ENCODE measurements around the gene RASA2.
"Not testable (repeated sequence)": the region's sequence is repeated elsewhere in the genome, so short reads cannot be mapped to it uniquely, and the experiment has no call there.

RASA2 gene

DNA sequence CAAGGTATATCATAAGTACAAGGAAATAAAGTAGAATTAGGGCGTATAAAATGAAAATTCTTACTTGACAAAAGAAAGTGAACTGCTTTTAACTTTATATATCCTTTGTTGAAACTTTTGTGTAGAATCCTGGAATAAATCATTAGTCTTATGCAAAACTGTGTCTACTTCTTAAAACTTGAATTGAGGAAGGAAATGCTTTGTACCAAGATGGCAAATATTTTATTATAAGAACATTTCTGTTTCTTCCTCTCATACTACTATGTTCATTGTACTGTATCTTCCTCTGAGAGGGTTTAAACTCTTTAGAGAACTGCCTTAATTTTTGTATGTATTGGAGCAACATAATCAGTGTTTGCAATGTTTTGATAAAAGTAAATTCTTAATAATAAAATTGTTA, 42.0 kb downstream of the RASA2 start:
- CTCF ChIA-PET, result no interaction called here
- Histone ChIP-seq H3K27ac (ENCODE audit: insufficient read depth in 1 of 2, low read depth in 1 of 2, low read length in 2 of 2, poor library complexity in 1 of 2, severe bottlenecking in 2 of 2) (peak overlapping the region in 1 of 2 experiments; percentile 46), H3K9me3 (ENCODE audit: control extremely low read depth in 1 of 5, control insufficient read depth in 4 of 5, insufficient read depth in 2 of 5, low read depth in 1 of 5, low read length in 4 of 5) (no peaks in the 10 kb centered on the region), H3K27me3 (replicated peaks in 2 of 5; ENCODE audit: control insufficient read depth in 4 of 5, insufficient read depth in 5 of 5, low read length in 4 of 5) (no peaks in the 10 kb centered on the region), H3K4me1 (ENCODE audit: control extremely low read depth in 1 of 4, control insufficient read depth in 4 of 4, insufficient read depth in 4 of 4, low read length in 3 of 4) (peaks cover 20 to 60% (median 37%) of the 10 kb centered on the region in 4 experiments), H3K36me3 (ENCODE audit: control insufficient read depth in 4 of 4, insufficient read depth in 4 of 4, low read length in 3 of 4) (peaks cover 1 to 14% (median 6%) of the 10 kb centered on the region in 4 experiments), H3K4me3 (ENCODE audit: control insufficient read depth in 1 of 7, extremely low read depth in 1 of 7, insufficient read depth in 4 of 7, low read depth in 2 of 7, low read length in 6 of 7) (no peak overlapping the region)
- WGBS (ENCODE audit: insufficient coverage), result no CpG with 5 or more reads among the region's 1 CpG
- POLR2A ChIA-PET, result no interaction called here
- DNase-seq, result peak in 2 of 3 donors; percentile 42 to 63

DNA sequence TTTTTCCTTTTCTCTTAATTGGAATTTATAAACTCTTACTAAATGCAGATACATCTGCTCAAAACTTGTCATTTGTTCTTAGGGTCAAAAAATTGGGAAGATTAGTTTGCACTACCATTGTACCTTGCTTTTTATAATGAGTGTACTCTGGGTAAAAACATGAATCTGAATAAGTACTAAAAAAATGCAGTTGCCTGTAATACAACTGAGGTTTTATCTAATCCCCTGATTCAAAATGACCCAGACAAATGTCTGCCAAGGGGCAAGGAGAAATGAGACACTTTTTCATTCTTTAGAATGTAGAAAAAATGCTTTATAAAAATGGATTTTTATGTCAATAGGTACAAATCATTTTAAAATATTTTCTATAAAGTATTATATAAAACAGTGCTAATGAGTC, 42.4 kb downstream of the RASA2 start:
- ChIA-PET CTCF (no interaction called here), POLR2A (no interaction called here)
- Histone ChIP-seq H3K4me3 (ENCODE audit: control insufficient read depth in 1 of 7, extremely low read depth in 1 of 7, insufficient read depth in 4 of 7, low read depth in 2 of 7, low read length in 6 of 7) (no peak overlapping the region), H3K36me3 (ENCODE audit: control insufficient read depth in 4 of 4, insufficient read depth in 4 of 4, low read length in 3 of 4) (peaks cover 3 to 14% (median 7%) of the 10 kb centered on the region in 4 experiments), H3K9me3 (ENCODE audit: control extremely low read depth in 1 of 5, control insufficient read depth in 4 of 5, insufficient read depth in 2 of 5, low read depth in 1 of 5, low read length in 4 of 5) (no peaks in the 10 kb centered on the region), H3K27me3 (replicated peaks in 2 of 5; ENCODE audit: control insufficient read depth in 4 of 5, insufficient read depth in 5 of 5, low read length in 4 of 5) (no peaks in the 10 kb centered on the region), H3K4me1 (ENCODE audit: control extremely low read depth in 1 of 4, control insufficient read depth in 4 of 4, insufficient read depth in 4 of 4, low read length in 3 of 4) (peaks cover 20 to 56% (median 35%) of the 10 kb centered on the region in 4 experiments), H3K27ac (ENCODE audit: insufficient read depth in 1 of 2, low read depth in 1 of 2, low read length in 2 of 2, poor library complexity in 1 of 2, severe bottlenecking in 2 of 2) (peak overlapping the region in 1 of 2 experiments; percentile 46)
- no peak for DNase-seq

GRCh38 chr3:141529717-141530414, 43.0 kb downstream of the RASA2 start:
- WGBS (ENCODE audit: insufficient coverage), result no CpG with 5 or more reads among the region's 1 CpG
- H3K9me3 ChIP-seq (ENCODE audit: control extremely low read depth in 1 of 5, control insufficient read depth in 4 of 5, insufficient read depth in 2 of 5, low read depth in 1 of 5, low read length in 4 of 5), result no peaks in the 10 kb centered on the region
- DNase-seq, result no peak
- H3K4me3 ChIP-seq (ENCODE audit: control insufficient read depth in 1 of 7, extremely low read depth in 1 of 7, insufficient read depth in 4 of 7, low read depth in 2 of 7, low read length in 6 of 7), result peak overlapping the region in 2 of 7 experiments; percentile 4 to 28
- ChIA-PET CTCF (interaction anchor here (1.5 kb wide), 1 partner anchor 36 kb away, joined by 3 read pairs; no protein-coding TSS in a partner anchor), POLR2A (no interaction called here)
- H3K36me3 ChIP-seq (ENCODE audit: control insufficient read depth in 4 of 4, insufficient read depth in 4 of 4, low read length in 3 of 4), result peaks cover 3 to 17% (median 10%) of the 10 kb centered on the region in 4 experiments
- H3K27me3 ChIP-seq (replicated peaks in 2 of 5; ENCODE audit: control insufficient read depth in 4 of 5, insufficient read depth in 5 of 5, low read length in 4 of 5), result no peaks in the 10 kb centered on the region
- H3K4me1 ChIP-seq (ENCODE audit: control extremely low read depth in 1 of 4, control insufficient read depth in 4 of 4, insufficient read depth in 4 of 4, low read length in 3 of 4), result peaks cover 15 to 50% (median 32%) of the 10 kb centered on the region in 4 experiments
- H3K27ac ChIP-seq (ENCODE audit: insufficient read depth in 1 of 2, low read depth in 1 of 2, low read length in 2 of 2, poor library complexity in 1 of 2, severe bottlenecking in 2 of 2), result peak overlapping the region; percentile 35 to 46

DNA sequence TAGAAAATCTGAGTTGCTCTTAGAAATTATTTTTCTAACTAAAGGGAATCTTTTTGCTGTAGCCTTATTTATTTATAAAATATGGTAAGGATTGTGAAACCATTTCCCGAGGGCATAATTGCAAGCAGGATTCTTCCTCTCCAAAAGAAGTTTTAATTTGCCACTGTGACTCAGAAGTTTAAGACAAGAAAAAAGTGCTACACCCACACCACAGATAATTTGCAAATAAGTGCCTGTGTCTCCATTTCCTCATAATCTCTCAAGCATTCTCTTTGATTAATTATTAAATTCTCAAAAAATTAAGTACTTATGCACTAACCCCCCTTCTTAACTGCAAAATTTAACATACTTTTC, 43.6 kb downstream of the RASA2 start:
- CTCF ChIA-PET, result interaction anchor here (1.5 kb wide), 1 partner anchor 37 kb away, joined by 3 read pairs; no protein-coding TSS in a partner anchor
- DNase-seq, result peak in 2 of 3 donors; percentile 31 to 54
- H3K4me1 ChIP-seq (ENCODE audit: control extremely low read depth in 1 of 4, control insufficient read depth in 4 of 4, insufficient read depth in 4 of 4, low read length in 3 of 4), result peaks cover 10 to 44% (median 27%) of the 10 kb centered on the region in 4 experiments

GRCh38 chr3:141532609-141533008, 45.8 kb downstream of the RASA2 start:
- DNase-seq, result no peak
- WGBS (ENCODE audit: insufficient coverage), result no CpG with 5 or more reads among the region's 1 CpG

More for the DNA sequence above, 43.6 kb downstream of the RASA2 start:
- peak overlapping the region; percentile 35 to 46 for H3K27ac ChIP-seq (ENCODE audit: insufficient read depth in 1 of 2, low read depth in 1 of 2, low read length in 2 of 2, poor library complexity in 1 of 2, severe bottlenecking in 2 of 2)
- H3K27me3 ChIP-seq (replicated peaks in 2 of 5; ENCODE audit: control insufficient read depth in 4 of 5, insufficient read depth in 5 of 5, low read length in 4 of 5), result no peaks in the 10 kb centered on the region
- POLR2A ChIA-PET, result no interaction called here
- H3K9me3 ChIP-seq (ENCODE audit: control extremely low read depth in 1 of 5, control insufficient read depth in 4 of 5, insufficient read depth in 2 of 5, low read depth in 1 of 5, low read length in 4 of 5), result peaks cover 0 to 1% (median under 1%) of the 10 kb centered on the region in 5 experiments
- peak overlapping the region in 2 of 7 experiments; percentile 2 to 28 for H3K4me3 ChIP-seq (ENCODE audit: control insufficient read depth in 1 of 7, extremely low read depth in 1 of 7, insufficient read depth in 4 of 7, low read depth in 2 of 7, low read length in 6 of 7)
- H3K36me3 ChIP-seq (ENCODE audit: control insufficient read depth in 4 of 4, insufficient read depth in 4 of 4, low read length in 3 of 4), result peaks cover 4 to 21% (median 12%) of the 10 kb centered on the region in 4 experiments
- WGBS (ENCODE audit: insufficient coverage), result no CpG with 5 or more reads among the region's 1 CpG

DNA sequence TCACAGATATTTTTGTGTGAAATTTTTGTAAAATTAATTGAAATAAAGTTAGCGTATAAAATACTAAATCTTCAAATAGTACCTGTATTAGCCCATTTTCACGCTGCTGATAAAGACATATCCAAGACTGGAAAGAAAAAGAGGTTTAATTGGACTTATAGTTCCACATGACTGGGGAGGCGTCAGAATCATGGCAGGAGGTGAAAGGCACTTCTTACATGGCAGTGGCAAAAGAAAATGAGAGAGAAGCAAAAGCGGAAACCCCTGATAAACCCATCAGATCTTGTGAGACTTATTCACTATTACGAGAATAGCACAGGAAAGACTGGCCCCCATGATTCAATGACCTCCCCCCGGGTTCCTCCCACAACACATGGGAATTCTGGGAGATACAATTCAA, 49.2 kb downstream of the RASA2 start:
- H3K9me3 ChIP-seq (ENCODE audit: control extremely low read depth in 1 of 5, control insufficient read depth in 4 of 5, insufficient read depth in 2 of 5, low read depth in 1 of 5, low read length in 4 of 5); H3K27me3 ChIP-seq (replicated peaks in 2 of 5; ENCODE audit: control insufficient read depth in 4 of 5, insufficient read depth in 5 of 5, low read length in 4 of 5); H3K4me1 ChIP-seq (ENCODE audit: control extremely low read depth in 1 of 4, control insufficient read depth in 4 of 4, insufficient read depth in 4 of 4, low read length in 3 of 4); H3K4me3 ChIP-seq (ENCODE audit: control insufficient read depth in 1 of 7, extremely low read depth in 1 of 7, insufficient read depth in 4 of 7, low read depth in 2 of 7, low read length in 6 of 7); POLR2A ChIA-PET; DNase-seq; H3K27ac ChIP-seq (ENCODE audit: insufficient read depth in 1 of 2, low read depth in 1 of 2, low read length in 2 of 2, poor library complexity in 1 of 2, severe bottlenecking in 2 of 2): not testable (repeated sequence)
- WGBS (ENCODE audit: insufficient coverage), result 100% methylated on average over 4 of the region's 6 CpGs
- peaks cover 12 to 38% (median 22%) of the 10 kb centered on the region in 4 experiments for H3K36me3 ChIP-seq (ENCODE audit: control insufficient read depth in 4 of 4, insufficient read depth in 4 of 4, low read length in 3 of 4)
- CTCF ChIA-PET, result interaction anchor here (0.7 kb wide), 1 partner anchor 17 kb away, joined by 3 read pairs; no protein-coding TSS in a partner anchor

More at GRCh38 chr3:141532609-141533008, 45.8 kb downstream of the RASA2 start:
- Histone ChIP-seq H3K27me3 (replicated peaks in 2 of 5; ENCODE audit: control insufficient read depth in 4 of 5, insufficient read depth in 5 of 5, low read length in 4 of 5) (no peaks in the 10 kb centered on the region), H3K27ac (ENCODE audit: insufficient read depth in 1 of 2, low read depth in 1 of 2, low read length in 2 of 2, poor library complexity in 1 of 2, severe bottlenecking in 2 of 2) (no peak overlapping the region), H3K9me3 (ENCODE audit: control extremely low read depth in 1 of 5, control insufficient read depth in 4 of 5, insufficient read depth in 2 of 5, low read depth in 1 of 5, low read length in 4 of 5) (peaks cover 0 to 7% (median 4%) of the 10 kb centered on the region in 5 experiments), H3K36me3 (ENCODE audit: control insufficient read depth in 4 of 4, insufficient read depth in 4 of 4, low read length in 3 of 4) (peaks cover 12 to 28% (median 20%) of the 10 kb centered on the region in 4 experiments), H3K4me3 (ENCODE audit: control insufficient read depth in 1 of 7, extremely low read depth in 1 of 7, insufficient read depth in 4 of 7, low read depth in 2 of 7, low read length in 6 of 7) (no peak overlapping the region), H3K4me1 (ENCODE audit: control extremely low read depth in 1 of 4, control insufficient read depth in 4 of 4, insufficient read depth in 4 of 4, low read length in 3 of 4) (peaks cover 5 to 29% (median 20%) of the 10 kb centered on the region in 4 experiments)
- POLR2A ChIA-PET, result no interaction called here
- CTCF ChIA-PET, result interaction anchor here (1.4 kb wide), 1 partner anchor 25 kb away, joined by 3 read pairs; no protein-coding TSS in a partner anchor

DNA sequence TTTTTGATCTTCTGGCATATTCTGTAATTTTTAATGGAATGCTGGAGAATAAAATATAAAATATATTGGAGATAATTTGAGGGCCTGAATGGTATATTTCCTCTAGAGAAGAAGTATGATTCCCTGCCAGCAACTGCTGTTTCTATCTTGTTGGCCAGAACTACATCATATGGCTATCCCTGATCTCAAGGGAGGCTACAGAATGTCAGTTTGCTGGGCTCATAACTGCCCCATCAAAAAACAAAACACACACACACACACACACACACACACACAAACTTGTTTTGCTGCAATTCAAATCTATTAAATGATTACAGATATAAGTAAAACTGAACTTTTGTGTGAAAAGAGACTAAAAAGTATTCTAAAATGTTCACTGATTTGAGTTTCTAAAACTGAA, 51.0 kb downstream of the RASA2 start:
- H3K27me3 ChIP-seq (replicated peaks in 2 of 5; ENCODE audit: control insufficient read depth in 4 of 5, insufficient read depth in 5 of 5, low read length in 4 of 5), result no peaks in the 10 kb centered on the region
- H3K36me3 ChIP-seq (ENCODE audit: control insufficient read depth in 4 of 4, insufficient read depth in 4 of 4, low read length in 3 of 4), result peaks cover 14 to 47% (median 28%) of the 10 kb centered on the region in 4 experiments
- H3K4me3 ChIP-seq (ENCODE audit: control insufficient read depth in 1 of 7, extremely low read depth in 1 of 7, insufficient read depth in 4 of 7, low read depth in 2 of 7, low read length in 6 of 7), result no peak overlapping the region
- no peak overlapping the region for H3K27ac ChIP-seq (ENCODE audit: insufficient read depth in 1 of 2, low read depth in 1 of 2, low read length in 2 of 2, poor library complexity in 1 of 2, severe bottlenecking in 2 of 2)
- CTCF ChIA-PET, result no interaction called here
- POLR2A ChIA-PET, result no interaction called here
- peaks cover 0 to 12% (median 5%) of the 10 kb centered on the region in 5 experiments for H3K9me3 ChIP-seq (ENCODE audit: control extremely low read depth in 1 of 5, control insufficient read depth in 4 of 5, insufficient read depth in 2 of 5, low read depth in 1 of 5, low read length in 4 of 5)
- no peaks in the 10 kb centered on the region for H3K4me1 ChIP-seq (ENCODE audit: control extremely low read depth in 1 of 4, control insufficient read depth in 4 of 4, insufficient read depth in 4 of 4, low read length in 3 of 4)
- no peak for DNase-seq
